ENCODE data around the gene ZNF555. TPM values are rescaled to one million over a fixed set of nuclear protein-coding genes. Genes with fewer than 3 reads are reported as not detected.

Gene ZNF555
- total and polyA plus RNA-seq, 9 of the 15 experiments (the other 6 are each of a cell fraction or from before 2014, with no cell fraction given), result 2.0 to 6.7 (median 5.4) TPM

DNA sequence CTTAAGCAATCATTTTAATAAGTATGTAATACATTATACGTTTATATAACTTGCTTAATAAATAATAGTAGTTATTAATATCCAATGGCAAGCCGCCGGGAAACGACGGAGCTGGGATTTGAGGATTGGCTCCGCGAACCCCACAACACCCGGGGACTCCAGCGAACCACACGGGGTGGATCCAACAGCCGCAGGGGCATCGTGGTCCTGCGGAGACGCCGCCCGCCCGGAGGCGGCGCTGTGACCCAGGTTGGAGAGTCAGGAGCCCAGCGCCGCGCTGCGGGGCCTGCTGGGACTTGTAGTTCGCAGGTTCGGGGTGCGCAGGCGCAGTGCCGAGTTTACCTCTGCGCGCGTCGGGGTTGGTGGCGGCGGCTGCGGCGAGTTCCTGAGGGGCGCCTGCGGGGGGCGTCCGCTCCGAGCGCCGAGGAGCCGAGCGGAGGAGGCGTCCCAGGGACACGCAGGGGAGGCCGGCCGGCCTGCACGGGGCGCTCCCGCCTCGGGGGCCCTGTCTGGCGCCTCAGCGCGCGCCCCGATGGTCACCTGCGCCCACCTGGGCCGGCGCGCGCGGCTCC lies 21.6 kb upstream of the ZNF555 start, which contains the start of gene ZNF554 (continued):
- no peak for TF ChIP-seq ZNF121 (CRISPR knock-in tag; conservative IDR thresholded peaks at IDR 0.05)
- TF ChIP-seq ZNF766 (CRISPR knock-in tag; conservative IDR thresholded peaks at IDR 0.05), result peak; percentile 65; the same call in 1 of the 2 replicates
- no peak for TF ChIP-seq SAFB2 (IDR thresholded peaks at IDR 0.05; ENCODE audit: borderline replicate concordance, low read depth, low read length, severe bottlenecking)
- no peak for TF ChIP-seq ZNF699 (CRISPR knock-in tag; IDR thresholded peaks at IDR 0.05; ENCODE audit: insufficient replicate concordance)
- TF ChIP-seq ARNT (IDR thresholded peaks at IDR 0.05), result no peak
- TF ChIP-seq DACH1 (IDR thresholded peaks at IDR 0.05; ENCODE audit: partially characterized antibody), result peak; percentile 79
- no peak for TF ChIP-seq RBM25 (IDR thresholded peaks at IDR 0.05; ENCODE audit: low read depth, low read length, severe bottlenecking)
- 0 out of 2 replicates have a peak, but pooled peaks have one; percentile 4 for TF ChIP-seq KLF16 (IDR thresholded peaks at IDR 0.05)
- peak in 1 of 2 experiments; percentile 92; a peak in 1 of 3 replicates for TF ChIP-seq CBX3 (IDR thresholded peaks at IDR 0.05; ENCODE audit: borderline replicate concordance in 1 of 2, low read length in 2 of 2)
- TF ChIP-seq PKNOX1 (IDR thresholded peaks at IDR 0.05), result no peak
- no peak for TF ChIP-seq EHMT2 (IDR thresholded peaks at IDR 0.05)
- TF ChIP-seq NFE2L1 (tag; IDR thresholded peaks at IDR 0.05; ENCODE audit: borderline replicate concordance, low read depth), result no peak
- TF ChIP-seq XRCC3 (IDR thresholded peaks at IDR 0.05), result no peak
- no peak for TF ChIP-seq ZNF175 (CRISPR knock-in tag; IDR thresholded peaks at IDR 0.05; ENCODE audit: low read depth)
- peak; percentile 97 for TF ChIP-seq RB1 (IDR thresholded peaks at IDR 0.05; ENCODE audit: low read depth)
- TF ChIP-seq ZC3H8 (IDR thresholded peaks at IDR 0.05), result no peak
- TF ChIP-seq CHCHD3 (CRISPR knock-in tag; IDR thresholded peaks at IDR 0.05), result no peak
- TF ChIP-seq POU5F1 (IDR thresholded peaks at IDR 0.05; ENCODE audit: borderline replicate concordance, low read depth, low read length, partially characterized antibody), result peak; percentile 63
- no peak for TF ChIP-seq FOS (IDR thresholded peaks at IDR 0.05; ENCODE audit: extremely low read depth, insufficient read length)
- no peak for TF ChIP-seq TSC22D4 (tag; IDR thresholded peaks at IDR 0.05)
- no peak for TF ChIP-seq ZNF184 (CRISPR knock-in tag; IDR thresholded peaks at IDR 0.05)
- no peak for TF ChIP-seq ZFP1 (CRISPR knock-in tag; IDR thresholded peaks at IDR 0.05)
- no peak for TF ChIP-seq PHB2 (IDR thresholded peaks at IDR 0.05; ENCODE audit: low read depth)
- TF ChIP-seq, protein P1, sequence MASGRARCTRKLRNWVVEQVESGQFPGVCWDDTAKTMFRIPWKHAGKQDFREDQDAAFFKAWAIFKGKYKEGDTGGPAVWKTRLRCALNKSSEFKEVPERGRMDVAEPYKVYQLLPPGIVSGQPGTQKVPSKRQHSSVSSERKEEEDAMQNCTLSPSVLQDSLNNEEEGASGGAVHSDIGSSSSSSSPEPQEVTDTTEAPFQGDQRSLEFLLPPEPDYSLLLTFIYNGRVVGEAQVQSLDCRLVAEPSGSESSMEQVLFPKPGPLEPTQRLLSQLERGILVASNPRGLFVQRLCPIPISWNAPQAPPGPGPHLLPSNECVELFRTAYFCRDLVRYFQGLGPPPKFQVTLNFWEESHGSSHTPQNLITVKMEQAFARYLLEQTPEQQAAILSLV (tag; IDR thresholded peaks at IDR 0.05), result no peak

Measured in K562 (cell line).